Breast epithelium (tissue), 4 donors: ENCODE measurements around the gene LEMD1. TPM values are rescaled to one million over a fixed set of nuclear protein-coding genes. Genes with fewer than 3 reads are reported as not detected.

Experiments
- DNase-seq, 2 donors: peaks; one replicate each; pipeline ENCODE4 v3.0.0-alpha.2; 2019; ENCODE audit warnings: low spot score in 2 of 2
- H3K27ac ChIP-seq, 2 donors: fragments of 200-600 bp; sonication (generic) in 1 of 2; one replicate each; pipeline ENCODE4 v1.5.1; 2016 to 2019; ENCODE audit warnings: mild to moderate bottlenecking in 1 of 2
- H3K27me3 ChIP-seq, 2 donors: fragments of 200-600 bp; sonication (generic) in 1 of 2; one replicate each; pipeline versions ENCODE4 v1.5.1 to v1.6.0; 2017 to 2019; ENCODE audit warnings: control low read depth in 1 of 2, mild to moderate bottlenecking in 1 of 2
- H3K36me3 ChIP-seq: fragments of 200-600 bp; one replicate; pipeline ENCODE4 v1.5.1; 2019
- H3K4me1 ChIP-seq, 2 donors: fragments of 200-600 bp; sonication (generic); one replicate each; pipeline ENCODE4 v1.5.1; 2016 to 2019; ENCODE audit warnings: control low read depth in 1 of 2
- H3K4me3 ChIP-seq, 3 donors: fragments of 200-600 bp; sonication (generic); 1 replicate in 2 of 3; 2 replicates in 1 of 3; pipeline ENCODE4 v1.5.1; 2016 to 2019; ENCODE audit warnings: mild to moderate bottlenecking in 3 of 3, moderate library complexity in 2 of 3
- H3K9me3 ChIP-seq, 2 donors: fragments of 200-600 bp; sonication (generic) in 1 of 2; one replicate each; pipeline ENCODE4 v1.5.1; 2016 to 2019; ENCODE audit warnings: control low read depth in 1 of 2
- CTCF ChIP-seq, 3 donors: fragments of 450-650 bp; IDR thresholded peaks; one replicate each; pipeline ENCODE4 v1.5.1; 2016 to 2017; ENCODE audit warnings: antibody characterized with exemption in 3 of 3, mild to moderate bottlenecking in 3 of 3, moderate library complexity in 3 of 3
- POLR2A ChIP-seq: fragments of 450-650 bp; IDR thresholded peaks from one replicate; pipeline ENCODE4 v1.6.1; 2016; ENCODE audit warnings: antibody characterized with exemption, mild to moderate bottlenecking, moderate library complexity
- POLR2AphosphoS5 ChIP-seq, 3 donors: sonication (generic); formaldehyde crosslinking; IDR thresholded peaks; one replicate each; pipeline ENCODE4 v1.6.1; 2017; ENCODE audit warnings: antibody characterized with exemption in 3 of 3
- intact Hi-C: fragments of 100-400 bp; cut with DNase I; formaldehyde crosslinking; loops from one replicate; pipeline ENCODE4 v1.15.1; 2023; ENCODE audit warnings: low total_unique reads
- total RNA-seq, 3 donors: library from RNA; depleted of rRNA; stranded (reverse); fragments of >200 nt; gene quantifications; one replicate each; pipeline ENCODE4 v1.1.0, GENCODE V29; 2016

Gene LEMD1
- total RNA-seq, 3 donors from 2014 or later: 6.1 TPM; not detected in 2

- no peak for TF ChIP-seq CTCF (IDR thresholded peaks at IDR 0.05)
- TF ChIP-seq POLR2AphosphoS5 (IDR thresholded peaks at IDR 0.05): no peak
- TF ChIP-seq POLR2A: no peak
- no peak overlapping the region for H3K27ac ChIP-seq
- no peaks in the 10 kb centered on the region for H3K36me3 ChIP-seq
- H3K4me1 ChIP-seq: peaks cover 0 to 7% of the 10 kb centered on the region in 2 donors
- H3K27me3 ChIP-seq: peaks cover 3 to 18% of the 10 kb centered on the region in 2 donors
- no peak for DNase-seq
- no peaks in the 10 kb centered on the region for H3K9me3 ChIP-seq
- intact Hi-C loops: no loop called here
- H3K4me3 ChIP-seq: no peak overlapping the region
Observed at GRCh38 chr1:205346956-205347574, 74.8 kb downstream of the LEMD1 start.

- intact Hi-C loops: no loop called here
- no peaks in the 10 kb centered on the region for H3K36me3 ChIP-seq
- H3K9me3 ChIP-seq: no peaks in the 10 kb centered on the region
- H3K27me3 ChIP-seq: peaks cover 3 to 18% of the 10 kb centered on the region in 2 donors
- no peak for DNase-seq
- H3K4me1 ChIP-seq: peaks cover 0 to 7% of the 10 kb centered on the region in 2 donors
- H3K27ac ChIP-seq: no peak overlapping the region
- H3K4me3 ChIP-seq: no peak overlapping the region
- TF ChIP-seq POLR2AphosphoS5 (IDR thresholded peaks at IDR 0.05) (no peak), CTCF (IDR thresholded peaks at IDR 0.05) (no peak), POLR2A (no peak)
Observed at GRCh38 chr1:205345761-205346160, 76.1 kb downstream of the LEMD1 start.

GRCh38 chr1:205344066-205344928, 77.6 kb downstream of the LEMD1 start:
- TF ChIP-seq POLR2A (no peak), POLR2AphosphoS5 (IDR thresholded peaks at IDR 0.05) (no peak), CTCF (IDR thresholded peaks at IDR 0.05) (no peak)
- Histone ChIP-seq H3K27ac (no peak overlapping the region), H3K4me1 (peaks cover 0 to 7% of the 10 kb centered on the region in 2 donors), H3K27me3 (peaks cover 3 to 18% of the 10 kb centered on the region in 2 donors), H3K36me3 (no peaks in the 10 kb centered on the region), H3K4me3 (peak overlapping the region; percentile 10 to 65 (median 44)), H3K9me3 (no peaks in the 10 kb centered on the region)
- intact Hi-C loops: no loop called here
- DNase-seq: no peak

- DNase-seq: no peak
- Histone ChIP-seq H3K4me1 (peaks cover 0 to 7% of the 10 kb centered on the region in 2 donors), H3K27me3 (peaks cover 3 to 18% of the 10 kb centered on the region in 2 donors), H3K36me3 (no peaks in the 10 kb centered on the region), H3K27ac (no peak overlapping the region), H3K4me3 (peak overlapping the region; percentile 10 to 65 (median 44)), H3K9me3 (no peaks in the 10 kb centered on the region)
- intact Hi-C loops: no loop called here
- TF ChIP-seq POLR2A: no peak
Observed at GRCh38 chr1:205343431-205344065, 78.3 kb downstream of the LEMD1 start.

- Histone ChIP-seq H3K4me1 (peaks cover 0 to 7% of the 10 kb centered on the region in 2 donors), H3K4me3 (no peak overlapping the region), H3K27ac (no peak overlapping the region), H3K27me3 (peaks cover 3 to 18% of the 10 kb centered on the region in 2 donors), H3K9me3 (no peaks in the 10 kb centered on the region), H3K36me3 (no peaks in the 10 kb centered on the region)
- intact Hi-C loops: no loop called here
- DNase-seq: no peak
- no peak for TF ChIP-seq POLR2A
- TF ChIP-seq CTCF (IDR thresholded peaks at IDR 0.05): no peak
- no peak for TF ChIP-seq POLR2AphosphoS5 (IDR thresholded peaks at IDR 0.05)
Observed at GRCh38 chr1:205342986-205343385, 78.9 kb downstream of the LEMD1 start.
